ENCODE data around the gene OR2D2.
A peak's percentile ranks its signal among the peaks of the same experiment; 100 is the strongest.
"Not testable (repeated sequence)": the region's sequence is repeated elsewhere in the genome, so short reads cannot be mapped to it uniquely, and the experiment has no call there.

OR2D2 gene, protein sequence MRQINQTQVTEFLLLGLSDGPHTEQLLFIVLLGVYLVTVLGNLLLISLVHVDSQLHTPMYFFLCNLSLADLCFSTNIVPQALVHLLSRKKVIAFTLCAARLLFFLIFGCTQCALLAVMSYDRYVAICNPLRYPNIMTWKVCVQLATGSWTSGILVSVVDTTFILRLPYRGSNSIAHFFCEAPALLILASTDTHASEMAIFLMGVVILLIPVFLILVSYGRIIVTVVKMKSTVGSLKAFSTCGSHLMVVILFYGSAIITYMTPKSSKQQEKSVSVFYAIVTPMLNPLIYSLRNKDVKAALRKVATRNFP

DNA sequence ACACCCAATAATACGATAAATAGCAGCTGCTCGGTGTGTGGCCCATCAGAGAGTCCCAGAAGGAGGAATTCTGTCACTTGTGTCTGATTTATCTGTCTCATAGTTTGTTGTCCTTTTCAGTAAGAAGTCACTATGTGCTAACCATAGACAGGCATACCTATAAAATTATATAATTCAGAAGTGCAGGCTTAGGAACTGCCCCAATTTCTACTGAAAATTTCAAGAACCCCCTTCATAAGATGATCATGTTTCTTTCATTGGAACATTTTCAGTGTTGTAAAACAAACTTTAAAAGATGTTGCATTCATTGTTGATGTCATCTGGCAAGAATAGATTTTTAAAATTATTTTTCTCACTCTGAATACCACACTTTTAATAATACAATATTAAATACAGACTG lies at the start of gene OR2D2:
OR2D2 (minus strand) TSS at position 101 of the 400 bp plus-strand sequence; CDS start at position 101, 0 bp downstream.
- DNase-seq (ENCODE audit: low spot score) = no peak

DNA sequence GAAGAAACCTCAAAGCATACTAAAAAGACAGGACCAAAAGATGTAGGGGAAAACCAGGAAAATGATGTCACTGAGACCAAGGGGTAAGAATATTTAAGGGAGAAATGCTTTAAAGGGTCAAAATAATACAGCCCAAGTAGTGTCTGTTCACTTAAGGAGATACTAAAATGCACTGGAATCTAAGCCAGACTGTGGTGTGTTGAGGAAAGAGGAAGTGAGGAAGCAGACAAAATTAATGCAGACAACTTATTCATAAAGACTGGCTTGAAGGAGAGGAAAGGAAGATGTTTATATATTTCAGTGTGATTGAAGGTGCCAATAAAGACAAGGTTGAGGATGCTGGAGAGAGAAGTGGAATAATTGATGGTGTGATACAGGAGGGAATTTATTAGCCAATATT lies 49.7 kb upstream of the OR2D2 start:
- DNase-seq (ENCODE audit: low spot score) = no peak

DNA sequence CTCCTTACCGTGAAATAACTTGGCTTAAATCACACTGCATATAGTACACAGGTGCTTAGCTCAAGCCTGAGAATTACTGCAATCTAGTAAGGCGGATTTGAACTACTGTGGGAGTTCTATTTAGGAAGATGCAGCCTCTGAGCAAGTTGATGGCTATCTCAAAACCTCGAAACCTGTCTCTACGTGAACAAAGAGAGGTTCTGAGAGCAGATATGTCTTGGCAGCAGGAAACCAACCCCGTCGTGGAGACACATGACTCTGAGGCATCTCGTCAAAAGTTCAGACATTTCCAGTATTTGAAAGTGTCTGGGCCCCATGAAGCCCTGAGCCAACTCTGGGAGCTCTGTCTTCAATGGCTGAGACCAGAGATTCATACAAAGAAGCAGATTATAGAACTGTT lies 39.8 kb upstream of the OR2D2 start:
- no peak for DNase-seq (ENCODE audit: low spot score)

DNA sequence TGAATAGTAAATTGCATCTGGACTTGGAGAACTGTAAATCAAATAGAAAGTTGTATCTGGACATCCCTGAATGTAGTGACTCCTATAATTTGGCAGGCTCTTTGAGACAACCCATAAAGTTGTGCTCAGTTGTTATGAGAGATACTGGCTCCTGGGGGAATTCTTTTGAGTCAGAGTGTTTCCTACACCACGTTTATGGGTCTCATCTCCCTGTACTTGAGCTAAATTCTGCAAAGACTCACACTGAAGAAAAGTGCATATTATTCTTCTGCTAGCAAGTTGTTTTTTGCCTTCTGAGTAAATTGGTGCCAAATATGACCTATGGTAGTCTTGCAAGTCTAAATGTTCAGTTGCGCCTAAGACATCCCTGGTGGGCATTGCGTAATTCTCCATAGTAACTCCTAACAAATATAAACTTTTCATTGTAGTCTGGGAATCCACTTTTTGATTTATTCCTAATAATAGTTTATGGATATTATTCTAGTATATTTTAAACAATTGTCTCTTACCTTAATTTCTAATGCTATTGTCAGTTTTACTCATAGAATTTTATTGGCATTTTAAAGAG lies 38.9 kb upstream of the OR2D2 start:
- no peak for DNase-seq (ENCODE audit: low spot score)

DNA sequence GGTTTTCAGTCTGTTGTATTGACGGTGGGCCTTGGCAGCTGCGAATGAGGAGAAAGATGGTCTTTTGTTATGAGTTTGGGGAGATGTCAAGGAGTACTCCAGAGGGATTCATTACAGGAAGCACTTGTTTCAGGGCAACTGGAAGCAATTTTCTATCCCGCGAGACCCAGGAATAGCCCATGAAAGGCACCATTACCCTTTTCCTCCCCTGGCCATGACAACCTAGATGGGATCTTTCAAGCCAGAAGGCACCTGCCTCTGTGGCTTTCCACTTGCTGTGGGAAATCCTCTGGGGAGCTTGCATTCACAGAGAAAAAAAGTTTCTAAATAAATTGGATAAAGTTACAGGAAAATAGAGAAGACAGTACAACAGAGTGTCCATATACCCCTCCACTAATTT lies 36.6 kb upstream of the OR2D2 start:
- no peak for DNase-seq (ENCODE audit: low spot score)

DNA sequence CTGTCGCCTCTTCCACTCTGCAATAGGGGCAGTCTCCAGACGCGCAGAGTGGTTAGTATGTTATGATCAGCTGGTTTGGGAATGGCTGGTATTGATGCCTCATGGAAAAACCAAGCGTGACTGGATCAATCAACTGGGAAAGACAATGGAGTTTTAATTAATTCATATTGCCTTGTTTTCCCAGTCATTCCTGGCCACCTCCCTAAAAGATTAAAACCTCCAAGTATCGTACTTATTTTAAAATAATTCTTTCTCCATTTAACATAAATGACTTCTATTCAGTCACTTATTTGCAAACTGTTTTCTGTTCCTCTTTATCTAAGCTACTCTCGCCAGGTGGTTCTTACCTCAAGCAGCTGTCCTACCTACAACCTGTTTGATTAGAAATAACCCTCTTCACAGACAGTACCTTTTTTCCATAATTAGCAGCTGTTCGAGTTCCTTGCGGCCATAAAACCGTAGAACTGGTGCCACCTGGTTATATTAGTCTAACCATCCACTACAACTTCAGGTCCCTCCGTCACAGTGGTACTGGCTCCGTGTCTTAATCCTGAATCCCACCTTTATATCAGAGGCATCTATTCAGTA lies 34.8 kb upstream of the OR2D2 start:
- DNase-seq (ENCODE audit: low spot score) = no peak

DNA sequence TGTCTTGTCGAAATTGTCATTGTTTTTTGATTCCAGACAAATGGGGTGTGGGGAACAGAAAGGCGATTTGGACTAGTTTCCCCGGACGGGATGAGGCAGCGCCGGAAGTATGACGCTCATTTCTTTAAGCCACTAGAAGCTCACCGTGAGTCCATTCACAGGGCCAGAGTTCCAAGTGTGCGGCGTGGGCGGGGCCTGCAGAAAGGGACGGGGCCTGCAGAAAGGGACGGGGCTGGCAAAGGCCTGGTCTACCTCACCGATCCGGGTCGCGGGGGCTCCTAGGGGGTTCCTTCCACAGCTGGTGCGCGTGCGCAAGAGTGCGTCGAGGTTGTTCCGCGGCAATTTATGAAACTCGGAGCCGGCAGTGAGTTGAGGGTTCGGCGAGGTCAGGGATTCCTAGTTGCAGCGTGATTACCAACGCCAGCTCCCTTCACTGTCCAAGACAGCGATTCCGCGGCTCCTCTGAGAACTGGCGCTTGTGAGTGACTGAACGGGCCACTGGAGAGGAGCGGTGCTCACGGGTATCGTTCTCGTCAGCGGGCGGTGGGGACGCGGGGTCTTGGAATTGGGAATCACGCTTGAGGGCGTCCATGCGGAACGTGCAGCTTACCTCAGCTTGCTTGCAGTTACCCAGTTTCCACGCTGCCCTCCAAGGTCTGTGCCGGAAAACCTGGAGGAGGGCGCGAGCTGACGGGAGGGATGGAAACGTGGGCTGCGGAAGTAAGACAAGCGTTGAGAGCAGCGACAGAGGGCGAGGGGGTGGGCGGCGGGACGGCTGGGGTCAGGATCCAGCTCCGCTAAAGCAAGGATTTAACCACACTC lies 34.1 kb upstream of the OR2D2 start, which contains the start of gene ZNF215:
ZNF215 (plus strand) TSS at position 219 of the 822 bp plus-strand sequence. CDS start 5,847 bp downstream, outside the sequence.
- DNase-seq (ENCODE audit: low spot score) = peak; percentile 44

DNA sequence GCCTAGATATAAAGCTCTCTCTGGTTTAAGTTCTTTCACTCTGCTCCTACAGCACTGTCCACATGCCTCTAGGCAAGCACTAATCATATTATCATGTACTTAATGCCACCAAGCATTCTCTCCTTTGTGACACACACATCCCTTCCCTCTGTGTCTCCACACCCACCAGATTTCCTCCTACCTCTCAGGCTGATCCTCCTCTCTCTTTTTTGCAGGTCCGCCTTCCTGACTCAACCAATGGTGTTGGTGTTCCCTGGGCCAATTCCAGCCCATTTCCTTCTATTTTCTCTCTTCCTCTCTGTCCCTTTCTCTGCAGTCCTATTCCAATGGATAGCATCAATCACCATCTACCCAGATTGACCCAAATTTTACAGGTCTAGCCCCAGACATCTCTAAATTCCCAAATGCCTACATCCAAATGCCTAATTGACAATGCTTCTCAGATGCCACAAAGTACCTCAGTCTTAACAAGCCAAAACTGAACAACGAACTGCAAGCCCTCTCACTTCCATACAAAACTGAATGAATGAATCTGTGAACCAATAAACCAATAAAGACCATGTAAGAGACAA lies 33.4 kb upstream of the OR2D2 start:
- DNase-seq (ENCODE audit: low spot score) = peak; percentile 44

DNA sequence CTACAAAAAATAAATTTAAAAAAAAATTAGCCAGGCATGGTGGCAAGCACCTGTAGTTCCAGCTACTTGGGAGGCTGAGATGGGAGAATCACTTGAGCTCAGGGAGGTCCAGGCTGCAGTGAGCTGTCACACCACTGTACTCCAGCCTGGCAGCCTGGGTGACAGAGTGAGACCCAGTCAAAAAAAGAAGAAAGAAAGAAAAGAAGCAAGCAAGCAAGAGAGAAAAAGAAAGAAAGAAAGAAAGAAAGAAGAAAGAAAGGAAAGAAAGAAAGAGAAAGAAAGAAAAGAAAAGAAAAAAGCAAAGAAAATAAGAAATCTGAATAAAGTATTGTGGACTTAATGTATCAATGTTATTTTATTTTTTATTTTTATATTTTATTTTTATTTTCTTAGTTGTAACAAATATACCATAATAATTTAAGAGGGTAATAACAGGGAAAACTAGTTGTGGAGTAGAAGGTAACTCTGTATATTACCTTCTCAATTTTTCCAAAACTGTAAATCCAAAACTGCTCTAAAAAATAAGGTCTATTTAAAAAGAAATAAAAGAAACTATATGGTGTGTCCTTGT lies 32.8 kb upstream of the OR2D2 start:
- DNase-seq (ENCODE audit: low spot score) = no peak

DNA sequence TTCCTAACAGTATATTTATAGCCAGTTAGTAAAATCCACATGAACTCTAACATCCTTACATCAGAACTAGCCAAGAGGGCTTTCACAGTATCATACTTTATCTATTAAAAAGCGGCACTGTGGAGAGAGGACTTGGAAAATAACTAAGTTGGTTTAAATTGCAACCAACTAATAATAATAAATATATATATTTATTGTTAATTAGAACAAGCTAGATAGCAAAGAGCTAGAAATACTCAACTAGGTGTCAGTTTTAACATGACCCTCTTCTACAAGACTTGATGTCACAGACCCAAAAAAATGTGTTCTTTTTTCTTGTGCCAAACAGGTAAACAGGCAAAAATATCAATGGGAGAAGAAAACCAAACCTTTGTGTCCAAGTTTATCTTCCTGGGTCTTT lies 28.4 kb upstream of the OR2D2 start, which contains the start of gene OR2D3:
OR2D3 (plus strand) TSS at position 301 of the 400 bp plus-strand sequence; CDS start at position 301, 0 bp downstream.
- DNase-seq (ENCODE audit: low spot score) = no peak

DNA sequence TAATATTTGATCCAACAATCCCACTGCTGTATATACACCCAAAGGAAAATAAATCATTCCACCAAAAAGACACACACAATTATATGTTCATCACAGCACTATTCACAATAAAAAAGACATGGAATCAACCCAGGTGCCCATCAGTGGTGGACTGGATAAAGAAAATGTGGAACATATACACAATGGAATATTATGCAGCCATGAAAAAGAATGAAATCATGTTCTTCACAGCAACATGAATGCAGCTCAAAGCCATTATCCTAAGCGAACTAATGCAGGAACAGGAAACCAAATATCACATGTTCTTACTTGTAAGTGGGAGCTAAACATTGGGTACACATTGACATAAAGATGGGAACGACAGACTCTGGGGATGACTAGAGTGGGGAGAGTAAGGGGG lies 27.4 kb upstream of the OR2D2 start:
- no peak for DNase-seq (ENCODE audit: low spot score)

DNA sequence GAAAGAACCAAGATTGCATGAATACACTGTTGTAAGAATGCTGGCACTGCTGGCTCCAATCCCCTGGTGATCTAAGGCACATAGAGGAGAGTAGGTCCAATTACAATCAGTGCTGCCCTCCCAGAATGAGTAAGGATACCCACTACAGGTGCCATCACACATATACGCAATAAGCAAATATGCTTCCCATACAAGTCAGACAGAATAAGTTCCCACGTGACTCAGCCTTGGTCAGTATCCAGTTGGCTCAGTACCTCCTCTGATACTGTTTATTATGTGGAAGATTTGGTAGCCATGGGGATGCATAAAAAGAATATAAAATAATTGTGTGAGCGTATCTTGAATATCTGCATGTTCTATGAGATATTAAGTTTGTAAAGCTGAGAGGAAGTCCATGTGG lies 19.6 kb upstream of the OR2D2 start:
- no peak for DNase-seq (ENCODE audit: low spot score)

DNA sequence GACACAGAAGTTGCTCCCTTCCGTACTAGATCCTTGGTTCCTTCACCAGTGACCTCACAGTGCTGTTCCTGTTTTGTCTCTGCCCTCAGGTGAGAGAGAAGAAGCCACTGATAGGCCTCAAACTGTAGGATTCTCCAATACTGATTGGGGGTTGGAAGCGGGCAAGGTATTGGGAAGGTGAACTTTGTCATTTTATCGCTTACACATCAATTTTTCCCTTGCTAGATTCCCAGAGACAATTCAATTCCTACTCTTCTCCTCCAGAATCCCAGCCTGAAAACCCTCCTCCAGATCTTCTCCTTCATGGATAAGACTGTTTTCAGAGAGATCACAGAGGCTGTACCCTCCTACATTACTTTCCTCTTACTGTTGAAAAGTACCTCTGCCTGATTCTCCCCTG lies 19.1 kb upstream of the OR2D2 start:
- no peak for DNase-seq (ENCODE audit: low spot score)

DNA sequence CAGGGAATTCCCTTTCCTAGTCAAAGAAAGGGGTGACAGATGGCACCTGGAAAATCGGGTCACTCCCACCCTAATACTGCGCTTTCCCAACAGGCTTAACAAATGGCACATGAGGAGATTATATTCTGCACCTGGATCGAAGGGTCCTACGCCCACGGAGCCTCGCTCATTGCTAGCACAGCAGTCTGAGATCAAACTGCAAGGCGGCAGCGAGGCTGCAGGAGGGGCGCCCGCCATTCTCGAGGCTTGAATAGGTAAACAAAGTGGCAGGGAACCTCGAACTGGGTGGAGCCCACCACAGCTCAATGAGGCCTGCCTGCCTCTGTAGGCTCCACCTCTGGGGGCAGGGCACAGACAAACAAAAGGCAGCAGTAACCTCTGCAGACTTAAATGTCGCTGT lies 12.5 kb upstream of the OR2D2 start:
- DNase-seq (ENCODE audit: low spot score) = not testable (repeated sequence)

DNA sequence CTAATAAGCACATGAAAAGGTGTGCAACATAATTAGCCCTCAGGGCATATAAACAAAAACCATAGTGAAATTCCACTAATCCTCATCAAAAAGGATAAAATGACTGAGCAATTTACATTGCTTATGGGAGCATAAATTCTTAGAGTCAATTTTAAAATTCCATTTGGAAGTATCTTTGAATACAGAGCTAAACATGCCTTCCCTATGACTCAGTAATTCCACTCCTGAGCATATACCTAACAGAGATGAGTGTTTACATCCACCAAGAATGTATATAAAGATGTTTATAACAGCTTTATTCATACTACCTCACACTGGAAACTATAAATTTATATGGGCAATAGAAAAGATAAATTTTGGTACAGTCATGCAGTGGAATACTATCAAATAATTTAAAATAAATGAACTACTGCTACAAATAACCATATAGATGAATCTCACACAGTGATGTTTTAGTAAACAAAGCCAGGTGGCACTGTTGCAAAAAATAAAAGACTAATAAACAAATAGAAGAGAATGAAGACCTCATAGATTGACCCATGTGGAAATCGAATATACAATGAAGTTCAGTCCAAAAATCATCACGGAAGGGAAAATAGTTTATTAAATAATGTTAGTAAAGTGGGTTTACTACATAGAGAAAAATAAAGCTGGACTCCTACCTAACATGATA lies 8.2 kb upstream of the OR2D2 start:
- DNase-seq (ENCODE audit: low spot score) = no peak

DNA sequence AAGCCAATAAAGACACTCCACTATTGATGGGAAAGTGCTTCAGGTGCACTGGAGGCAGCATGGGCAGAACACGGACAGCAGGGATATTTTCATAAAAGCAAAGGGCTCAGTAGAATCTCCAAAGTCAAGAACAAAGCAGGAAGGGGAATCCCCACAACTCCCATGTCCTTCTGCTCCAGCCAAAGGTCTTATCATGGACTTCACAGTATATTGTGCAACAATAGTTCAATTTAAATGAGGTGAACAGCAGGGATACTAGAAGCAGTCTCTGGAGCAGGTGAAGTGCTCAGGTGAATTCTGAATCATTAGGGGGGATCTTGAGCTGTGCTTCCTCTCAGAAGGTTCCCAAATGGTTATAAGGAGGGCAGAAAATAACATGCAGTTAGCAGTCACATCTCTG lies 6.6 kb upstream of the OR2D2 start:
- DNase-seq (ENCODE audit: low spot score) = no peak

DNA sequence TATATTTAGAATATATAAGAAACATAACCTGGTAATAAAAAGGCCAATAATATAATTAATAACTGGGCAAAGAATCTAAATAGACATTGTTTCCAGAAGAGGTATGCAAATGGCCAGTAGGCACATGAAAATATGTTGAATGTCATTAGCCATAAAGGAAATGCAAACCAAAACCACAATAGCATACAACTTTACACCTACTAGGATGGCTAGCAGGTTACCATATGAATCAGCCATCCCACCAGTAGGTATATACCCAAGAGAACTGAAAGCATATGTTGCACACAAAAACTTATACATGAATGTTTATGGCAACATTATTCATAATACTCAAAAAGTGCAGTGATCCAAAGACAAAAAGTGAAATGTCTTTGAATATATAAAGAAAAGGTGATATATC lies 2.7 kb upstream of the OR2D2 start:
- no peak for DNase-seq (ENCODE audit: low spot score)

DNA sequence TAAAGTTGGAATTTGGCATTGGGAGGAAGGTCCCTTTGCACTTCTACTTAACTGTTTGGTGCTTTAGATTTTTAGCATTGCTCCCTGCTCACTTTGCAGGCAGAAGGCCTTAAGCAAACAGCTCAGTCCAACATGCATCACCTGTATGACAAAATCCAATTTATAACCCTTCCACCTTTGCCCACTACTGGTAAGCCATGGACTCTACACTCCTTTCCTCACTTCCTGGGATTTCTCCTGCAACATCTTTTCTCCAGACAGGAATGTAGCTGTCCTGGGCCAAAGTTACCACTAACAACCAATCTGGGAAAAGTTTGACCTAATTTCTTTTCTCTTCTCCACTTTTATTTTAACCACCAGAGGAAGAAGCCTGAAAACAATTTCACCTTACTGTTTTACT lies 1.8 kb upstream of the OR2D2 start:
- no peak for DNase-seq (ENCODE audit: low spot score)

DNA sequence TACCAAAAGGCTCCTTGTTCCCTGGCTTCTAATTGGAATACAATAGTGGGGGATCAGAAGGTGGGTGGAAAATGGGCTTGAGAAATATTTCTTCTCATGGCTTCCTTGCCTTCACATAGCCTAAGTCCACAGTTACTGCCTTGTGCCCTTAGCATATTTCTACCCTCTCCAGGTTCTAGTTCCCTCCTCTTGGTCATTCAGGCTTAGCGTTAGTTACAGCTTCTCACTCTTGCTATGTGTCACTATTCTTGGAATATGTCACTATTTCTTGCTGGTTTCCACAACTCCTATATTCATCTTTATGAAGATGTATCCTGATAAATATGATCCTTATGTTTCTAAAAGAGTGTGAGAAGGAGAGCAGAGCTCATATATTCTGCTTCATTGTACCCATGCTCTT lies 2.5 kb downstream of the OR2D2 start:
- DNase-seq (ENCODE audit: low spot score) = no peak

DNA sequence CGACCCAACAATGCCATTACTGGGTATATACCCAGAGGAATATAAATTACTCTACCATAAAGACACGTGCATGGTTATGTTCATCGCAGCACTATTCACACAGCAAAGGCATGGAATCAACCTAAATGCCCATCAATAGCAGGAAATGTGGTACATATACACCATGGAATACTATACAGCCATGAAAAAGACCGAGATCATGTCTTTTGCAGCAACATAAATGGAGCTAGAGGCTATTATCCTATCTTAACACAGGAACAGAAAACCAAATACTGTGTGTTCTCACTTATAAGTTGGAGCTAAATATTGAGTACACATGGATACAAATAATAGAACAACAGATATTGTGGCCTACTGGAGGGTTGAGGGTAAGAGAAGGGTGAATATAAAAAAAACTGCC lies 3.5 kb downstream of the OR2D2 start:
- no peak for DNase-seq (ENCODE audit: low spot score)

DNA sequence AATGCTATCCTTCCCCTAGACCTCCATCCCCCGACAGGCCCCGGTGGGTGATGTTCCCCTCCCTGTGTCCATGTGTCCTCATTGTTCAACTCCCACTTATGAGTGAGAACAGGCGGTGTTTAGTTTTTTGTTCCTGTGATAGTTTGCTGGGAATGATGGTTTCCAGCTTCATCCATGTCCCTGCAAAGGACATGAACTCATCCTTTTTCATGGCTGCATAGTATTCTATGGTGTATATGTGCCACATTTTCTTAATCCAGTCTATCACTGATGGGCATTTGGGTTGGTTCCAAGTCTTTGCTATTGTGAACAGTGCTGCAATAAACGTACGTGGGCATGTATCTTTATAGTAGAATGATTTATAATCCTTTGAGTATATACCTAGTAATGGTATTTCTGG lies 4.6 kb downstream of the OR2D2 start:
- not testable (repeated sequence) for DNase-seq (ENCODE audit: low spot score)

Measured in putamen (tissue), 1 donor.